GM18873 (cell line): ENCODE data around the gene ART3.

Experiments
- ATAC-seq: cut with Tn5 transposase; IDR thresholded peaks from one replicate; pipeline ENCODE4 v1.9.1; 2021; ENCODE audit warnings: mild to moderate bottlenecking, moderate library complexity, moderate number of reproducible peaks; ENCODE audit not compliant: unreplicated experiment, low FRiP score

ART3 gene

GRCh38 chr4:76067652-76068286, 6.7 kb upstream of the ART3 start:
- no peak for ATAC-seq

DNA sequence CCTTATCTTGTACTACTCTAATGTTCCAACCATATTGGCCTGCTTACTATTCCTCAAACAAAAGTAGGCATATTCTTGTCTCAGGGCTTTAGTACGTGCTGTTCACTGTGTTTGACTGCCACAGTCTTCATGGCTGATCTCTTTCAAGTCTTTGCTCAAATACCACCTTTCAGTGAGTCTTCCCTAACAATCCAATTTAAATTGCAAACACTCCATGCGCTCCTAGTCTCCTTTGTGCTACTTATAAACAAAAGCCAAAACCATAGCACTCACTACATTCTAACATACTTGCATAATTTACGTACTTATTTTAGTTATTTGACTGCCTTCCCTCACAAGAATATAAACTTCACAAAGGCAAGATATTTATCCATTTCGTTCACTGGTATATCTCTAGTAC, 1.7 kb upstream of the ART3 start:
- ATAC-seq, result no peak

DNA sequence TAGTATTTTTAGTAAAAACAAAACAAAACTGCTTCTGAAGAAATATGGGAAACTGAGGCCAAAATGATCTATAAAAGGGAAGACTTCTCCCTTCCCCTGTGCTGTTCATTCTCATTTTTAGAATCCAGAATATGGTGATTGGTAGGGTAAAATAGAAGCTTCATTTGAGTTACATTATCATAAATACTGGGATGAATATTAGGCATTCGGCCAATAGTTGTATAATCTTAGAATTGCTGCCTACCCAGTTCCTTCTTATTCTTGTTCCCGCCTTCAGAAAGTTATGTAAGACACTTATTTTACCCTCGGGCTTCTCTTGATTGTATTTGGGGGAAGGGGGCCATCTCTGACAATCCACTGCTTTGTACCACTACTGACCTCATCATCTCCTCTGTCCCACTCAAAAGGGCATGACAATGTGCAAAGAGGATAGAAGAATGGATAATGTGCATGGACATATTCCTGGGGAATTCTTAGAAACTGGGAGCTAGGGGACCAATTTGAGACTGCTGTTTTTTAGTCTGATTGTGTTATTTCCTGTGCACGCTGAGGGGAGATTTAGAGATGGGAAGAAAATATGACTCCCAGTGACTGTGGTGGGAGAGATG, 588 bp downstream of the ART3 start:
- ATAC-seq, result no peak

- no peak for ATAC-seq
Observed at GRCh38 chr4:76078033-76078613, 3.6 kb downstream of the ART3 start.

- no peak for ATAC-seq
Observed at GRCh38 chr4:76083386-76083988, 9.0 kb downstream of the ART3 start.

GRCh38 chr4:76084542-76084941, 10.0 kb downstream of the ART3 start:
- no peak for ATAC-seq

DNA sequence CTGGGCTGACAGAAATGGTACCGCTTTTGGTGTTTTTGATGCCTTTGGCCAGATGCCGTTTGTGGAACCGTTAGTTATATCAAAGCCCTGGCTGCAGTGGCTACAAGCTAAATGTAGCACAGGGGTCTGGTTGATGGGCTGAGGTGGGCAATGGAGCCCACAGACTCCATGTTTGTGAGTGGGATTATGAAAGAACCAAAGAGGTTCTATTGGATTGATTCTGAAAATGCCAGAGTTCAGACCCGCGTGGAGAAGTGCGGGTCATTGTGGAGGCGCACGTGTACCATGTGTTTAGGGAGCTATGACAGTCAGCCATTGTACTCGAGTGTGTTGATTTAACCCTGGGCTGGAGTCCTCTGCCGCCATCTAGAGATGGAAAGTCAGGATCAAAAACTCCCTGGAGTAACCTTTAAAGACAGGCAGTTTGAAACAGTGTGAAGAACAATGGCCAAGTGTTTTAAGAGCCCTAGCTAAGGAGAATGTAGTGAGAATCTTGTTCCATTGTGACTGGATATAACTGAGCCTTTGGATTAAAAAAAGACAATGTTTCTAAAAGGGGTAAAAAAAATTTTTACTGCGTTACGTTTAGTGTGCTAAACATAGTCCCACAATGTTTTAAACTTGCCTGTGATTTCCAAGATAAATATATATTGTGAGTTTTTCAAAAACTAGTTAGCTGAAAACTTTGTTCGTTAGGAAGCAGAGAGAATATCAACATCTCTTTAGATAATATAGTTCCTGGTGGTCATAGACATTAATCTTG, 12.7 kb downstream of the ART3 start:
- no peak for ATAC-seq

DNA sequence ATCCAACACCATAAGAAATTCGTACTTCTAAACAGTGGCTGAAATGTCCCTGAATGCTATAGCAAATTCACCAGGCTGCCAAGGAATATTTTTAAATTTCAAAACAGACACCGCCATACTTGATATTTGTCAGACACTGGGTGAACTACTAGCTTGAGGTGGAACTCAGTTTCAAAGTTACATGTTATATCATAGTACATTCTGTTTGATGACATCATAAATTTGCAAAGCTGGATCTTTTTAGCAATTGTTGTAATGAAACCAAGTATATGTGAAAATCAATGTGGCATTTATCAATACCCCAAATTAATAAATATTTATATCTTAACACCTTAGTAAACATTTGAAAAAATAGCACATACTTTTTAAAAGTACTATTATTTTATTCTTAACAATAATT, 14.2 kb downstream of the ART3 start:
- no peak for ATAC-seq

DNA sequence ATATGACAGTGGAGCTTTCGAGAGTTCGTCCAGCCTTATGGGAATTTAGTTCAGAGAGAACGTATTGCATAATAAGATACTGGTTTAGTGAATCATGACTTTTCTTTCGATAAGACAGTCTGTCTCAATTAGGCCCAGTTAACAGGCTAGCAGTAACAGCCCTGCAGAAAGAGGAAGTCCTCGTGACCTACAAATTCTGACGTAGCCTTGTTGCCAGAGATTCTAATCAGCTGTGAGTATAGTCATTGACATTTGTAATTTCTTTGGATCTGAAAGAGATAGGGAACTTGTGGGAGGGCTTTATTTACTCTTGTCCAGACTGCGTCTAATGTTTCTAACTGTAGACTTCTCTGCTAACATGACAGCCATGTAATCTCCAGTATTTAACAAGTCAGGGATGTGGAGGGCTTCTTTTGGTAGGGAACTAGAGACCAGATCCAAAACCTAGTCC, 15.8 kb downstream of the ART3 start:
- ATAC-seq, result no peak

DNA sequence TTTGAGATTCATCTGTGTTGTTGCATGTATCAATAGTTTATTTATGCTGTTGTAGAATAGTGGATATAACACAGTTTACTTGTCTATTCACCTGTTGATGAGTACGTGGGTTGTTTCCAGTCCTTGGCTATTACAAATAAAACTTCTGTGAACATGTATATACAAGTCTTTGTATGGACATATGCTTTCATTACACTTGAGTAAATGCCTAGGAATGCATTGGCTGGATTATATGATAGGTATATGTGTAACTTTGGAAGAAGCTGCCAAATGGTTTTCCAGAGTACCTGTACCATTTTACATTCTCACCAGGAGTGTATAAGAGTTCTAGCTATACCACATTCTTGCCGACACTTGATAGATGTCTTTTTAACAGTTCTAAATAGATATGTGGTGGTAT, 16.5 kb downstream of the ART3 start:
- no peak for ATAC-seq

- ATAC-seq, result no peak
Observed at GRCh38 chr4:76095568-76095967, 21.1 kb downstream of the ART3 start.

GRCh38 chr4:76096076-76096475, 21.6 kb downstream of the ART3 start:
- no peak for ATAC-seq

- ATAC-seq, result no peak
Observed at GRCh38 chr4:76105652-76106051, 31.1 kb downstream of the ART3 start.

DNA sequence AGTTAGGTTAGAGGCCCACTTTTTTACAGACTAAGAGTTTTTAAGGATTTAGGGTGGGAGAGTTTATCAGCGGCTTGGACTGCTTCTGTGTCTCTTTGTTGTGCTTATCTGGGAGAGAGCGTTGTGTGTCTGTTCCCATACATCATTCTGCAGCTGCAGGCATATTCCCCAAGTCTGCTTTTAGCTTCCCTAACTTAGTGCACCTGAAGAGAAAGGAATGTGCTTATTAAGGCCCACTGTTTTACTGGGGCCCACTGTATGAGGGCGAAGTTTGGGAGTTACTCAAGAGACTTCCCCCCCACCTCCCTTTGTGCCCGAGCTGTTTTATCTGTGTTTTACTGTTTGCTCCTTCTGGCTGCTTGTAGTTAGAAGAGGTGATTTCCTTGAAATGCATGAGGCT, 31.9 kb downstream of the ART3 start:
- ATAC-seq, result no peak

GRCh38 chr4:76108467-76109181, 34.1 kb downstream of the ART3 start:
- no peak for ATAC-seq

DNA sequence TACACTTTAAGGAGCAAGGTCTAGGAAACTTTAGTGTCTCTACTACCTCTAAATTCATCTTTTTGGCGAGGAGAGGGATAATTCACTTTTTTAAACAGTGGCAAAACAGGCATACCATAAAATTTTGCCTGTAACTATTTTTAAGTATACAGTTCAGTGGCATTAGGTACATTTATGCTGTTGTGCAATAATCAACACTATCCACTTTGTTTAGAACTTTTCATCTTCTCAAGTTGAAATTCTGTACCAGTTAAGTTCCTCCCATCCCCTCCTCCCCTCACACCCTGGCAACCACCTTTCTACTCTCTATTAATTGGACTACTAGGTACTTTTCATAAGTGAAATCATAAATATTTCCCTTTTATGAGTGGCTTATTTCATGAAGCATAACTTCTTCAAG, 42.3 kb downstream of the ART3 start:
- no peak for ATAC-seq

DNA sequence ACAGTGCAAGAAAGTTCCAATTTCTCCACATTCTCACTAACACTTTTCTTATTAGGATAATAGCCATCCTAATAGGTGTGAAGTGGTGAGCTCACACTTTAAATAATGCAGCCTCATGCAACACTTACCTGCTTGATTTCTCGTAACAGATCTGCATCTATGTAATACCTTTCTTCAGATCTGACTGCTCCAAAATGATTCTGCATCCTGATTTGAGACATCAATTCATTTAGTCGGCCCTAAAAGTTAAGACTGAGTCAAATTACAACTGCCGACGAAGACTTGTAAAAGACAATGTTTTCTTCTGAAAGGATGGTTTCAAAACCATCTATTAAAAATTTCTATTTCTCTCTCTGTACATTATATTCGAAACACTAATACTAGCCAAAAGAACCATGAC, 43.0 kb downstream of the ART3 start:
- ATAC-seq, result no peak

DNA sequence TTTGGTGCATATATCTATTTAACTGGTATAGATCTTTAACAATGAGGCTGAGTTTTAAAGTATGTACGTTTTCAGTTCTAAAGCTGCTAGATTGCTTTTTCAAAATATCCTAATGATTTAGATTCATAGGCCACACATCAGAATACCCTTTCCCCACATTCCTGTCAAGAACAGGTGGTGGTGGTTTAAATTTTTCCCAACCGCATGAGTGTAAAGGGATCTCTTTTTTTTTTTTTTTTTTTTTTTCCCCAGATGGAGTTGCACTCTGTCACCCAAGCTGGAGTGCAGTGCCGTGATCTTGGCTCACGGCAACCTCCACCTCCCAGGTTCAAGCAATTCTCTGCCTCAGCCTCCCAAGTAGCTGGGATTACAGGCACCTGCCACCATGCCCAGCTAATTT, 45.7 kb downstream of the ART3 start:
- ATAC-seq, result no peak

DNA sequence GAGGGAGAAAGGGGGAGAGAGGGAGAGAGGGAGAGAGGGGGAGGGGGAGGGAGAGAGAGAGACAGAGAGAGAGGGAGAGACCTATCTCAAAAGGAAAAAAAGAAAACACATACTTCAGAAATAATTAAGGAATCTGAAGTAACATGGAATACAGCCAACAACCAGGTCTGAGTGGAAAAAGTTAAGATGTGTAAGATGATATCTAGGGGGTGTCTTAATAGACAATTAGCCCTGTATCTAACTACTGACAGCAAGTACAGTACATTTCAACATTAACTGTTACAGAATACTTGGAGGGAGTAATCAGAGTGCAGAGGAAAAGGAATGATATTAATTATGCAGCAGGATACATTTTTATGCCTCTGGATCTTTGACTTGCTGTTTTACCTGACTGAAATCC, 51.3 kb downstream of the ART3 start:
- ATAC-seq, result no peak

DNA sequence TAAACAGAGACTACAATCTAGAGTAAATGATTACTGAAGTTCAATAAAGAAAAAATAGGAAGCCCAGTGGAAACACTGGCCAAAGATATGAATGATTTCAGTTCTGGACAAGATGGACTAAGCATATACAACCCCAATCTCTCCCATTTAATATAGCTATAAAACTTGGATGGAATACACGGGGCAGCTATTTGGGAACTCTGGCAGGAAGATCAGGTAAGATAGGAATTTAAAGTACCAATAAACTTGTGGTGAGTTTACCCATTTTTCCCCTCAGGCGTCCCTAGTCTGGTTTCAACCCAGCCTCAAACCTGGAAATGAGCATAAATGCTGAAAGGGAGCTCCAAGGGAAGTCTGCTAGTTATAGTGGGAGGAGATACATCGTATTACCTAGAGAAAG, 53.2 kb downstream of the ART3 start:
- ATAC-seq, result no peak
